ENCODE measurements around the gene MUC13. TPM values are rescaled to one million over a fixed set of nuclear protein-coding genes. Genes with fewer than 3 reads are reported as not detected.

Gene MUC13
- total and polyA plus RNA-seq, 7 donors: 1.4 to 440 (median 119) TPM; not detected in 3

DNA sequence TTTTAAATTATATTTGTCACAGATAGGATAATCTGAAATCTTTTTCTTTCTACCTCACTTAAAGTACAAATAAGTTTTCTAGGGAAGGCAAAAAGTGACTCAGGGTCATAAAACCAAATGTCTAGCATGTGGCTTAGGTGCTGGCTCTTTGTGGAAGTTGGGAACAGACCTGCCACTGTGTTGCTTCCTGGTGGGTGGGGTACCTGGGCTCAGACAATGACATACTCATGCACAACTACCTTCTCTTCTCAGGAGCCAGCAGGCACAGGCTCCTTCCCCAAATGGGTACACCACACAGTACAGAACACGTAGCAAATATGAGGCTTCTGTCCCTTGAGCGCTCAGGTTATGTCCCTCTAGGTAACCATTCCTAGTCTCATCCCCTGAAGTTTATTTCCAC, 40.1 kb upstream of the MUC13 start:
- no peak overlapping the region for H3K4me3 ChIP-seq
- DNase-seq: no peak
- intact Hi-C loops (cut with DNase I): no loop called here
- peaks cover 6 to 83% (median 20%) of the 10 kb centered on the region in 4 donors for H3K36me3 ChIP-seq
- H3K27me3 ChIP-seq: no peaks in the 10 kb centered on the region
- TF ChIP-seq POLR2AphosphoS5 (IDR thresholded peaks at IDR 0.05): no peak
- TF ChIP-seq, protein P1, sequence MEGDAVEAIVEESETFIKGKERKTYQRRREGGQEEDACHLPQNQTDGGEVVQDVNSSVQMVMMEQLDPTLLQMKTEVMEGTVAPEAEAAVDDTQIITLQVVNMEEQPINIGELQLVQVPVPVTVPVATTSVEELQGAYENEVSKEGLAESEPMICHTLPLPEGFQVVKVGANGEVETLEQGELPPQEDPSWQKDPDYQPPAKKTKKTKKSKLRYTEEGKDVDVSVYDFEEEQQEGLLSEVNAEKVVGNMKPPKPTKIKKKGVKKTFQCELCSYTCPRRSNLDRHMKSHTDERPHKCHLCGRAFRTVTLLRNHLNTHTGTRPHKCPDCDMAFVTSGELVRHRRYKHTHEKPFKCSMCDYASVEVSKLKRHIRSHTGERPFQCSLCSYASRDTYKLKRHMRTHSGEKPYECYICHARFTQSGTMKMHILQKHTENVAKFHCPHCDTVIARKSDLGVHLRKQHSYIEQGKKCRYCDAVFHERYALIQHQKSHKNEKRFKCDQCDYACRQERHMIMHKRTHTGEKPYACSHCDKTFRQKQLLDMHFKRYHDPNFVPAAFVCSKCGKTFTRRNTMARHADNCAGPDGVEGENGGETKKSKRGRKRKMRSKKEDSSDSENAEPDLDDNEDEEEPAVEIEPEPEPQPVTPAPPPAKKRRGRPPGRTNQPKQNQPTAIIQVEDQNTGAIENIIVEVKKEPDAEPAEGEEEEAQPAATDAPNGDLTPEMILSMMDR (IDR thresholded peaks at IDR 0.05): no peak
- no peak for TF ChIP-seq EP300 (IDR thresholded peaks at IDR 0.05)
- no peak for TF ChIP-seq POLR2A (IDR thresholded peaks at IDR 0.05)
- H3K9me3 ChIP-seq: peaks cover 0 to 2% (median 0%) of the 10 kb centered on the region in 4 donors
- H3K27ac ChIP-seq: no peak overlapping the region
- WGBS, 2 donors: 46 to 83% methylated on average over 2 of the region's 2 CpGs
- H3K4me1 ChIP-seq: no peaks in the 10 kb centered on the region

DNA sequence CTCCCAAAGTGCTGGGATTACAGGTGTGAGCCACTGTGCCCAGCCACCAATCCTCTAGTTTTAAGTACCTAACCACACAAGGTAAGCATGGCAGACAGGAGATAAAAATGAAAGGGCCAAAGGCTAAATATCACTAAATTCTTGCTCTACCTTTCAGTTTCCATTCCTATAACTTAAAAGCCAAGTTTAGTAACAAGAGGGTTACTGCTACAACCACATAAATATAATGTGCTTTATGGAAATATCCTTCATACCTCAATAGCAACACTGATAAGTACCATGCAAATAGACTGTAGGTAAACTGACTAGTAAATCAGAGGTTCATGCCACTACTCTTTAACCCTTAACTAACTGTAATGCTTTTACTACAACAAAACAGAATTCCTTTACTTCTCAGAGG, 38.7 kb upstream of the MUC13 start:
- intact Hi-C loops (cut with DNase I): no loop called here
- Histone ChIP-seq H3K27me3 (no peaks in the 10 kb centered on the region), H3K4me1 (no peaks in the 10 kb centered on the region), H3K27ac (no peak overlapping the region), H3K9me3 (peaks cover 0 to 2% (median 0%) of the 10 kb centered on the region in 4 donors), H3K36me3 (peaks cover 8 to 89% (median 24%) of the 10 kb centered on the region in 4 donors), H3K4me3 (no peak overlapping the region)
- TF ChIP-seq POLR2A (IDR thresholded peaks at IDR 0.05) (no peak), POLR2AphosphoS5 (IDR thresholded peaks at IDR 0.05) (no peak), EP300 (IDR thresholded peaks at IDR 0.05) (no peak)
- TF ChIP-seq, protein P1 (IDR thresholded peaks at IDR 0.05): no peak
- DNase-seq: no peak

DNA sequence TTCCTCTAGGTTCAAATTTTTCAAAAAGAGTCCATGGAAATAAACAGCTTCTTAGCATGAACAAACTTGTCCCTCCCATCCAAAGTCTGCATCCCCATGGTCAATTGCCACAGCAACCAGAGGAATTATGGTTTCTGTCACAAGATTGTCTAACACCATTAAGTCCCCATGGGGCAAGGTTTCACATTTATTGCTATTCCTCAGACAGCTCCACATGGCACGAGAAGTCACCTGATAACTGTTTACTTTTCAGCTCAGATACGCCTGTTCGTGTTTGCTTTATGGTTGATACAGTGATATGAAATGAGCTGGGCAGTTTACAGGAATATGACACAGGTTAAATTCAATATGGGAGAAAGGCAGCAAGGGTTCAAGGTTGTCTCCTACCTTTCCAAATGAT, 37.9 kb upstream of the MUC13 start:
- TF ChIP-seq EP300 (IDR thresholded peaks at IDR 0.05): no peak
- TF ChIP-seq POLR2A (IDR thresholded peaks at IDR 0.05): no peak
- TF ChIP-seq, protein P1 (IDR thresholded peaks at IDR 0.05): no peak
- TF ChIP-seq POLR2AphosphoS5 (IDR thresholded peaks at IDR 0.05): no peak
- Histone ChIP-seq H3K4me3 (no peak overlapping the region), H3K27ac (no peak overlapping the region), H3K27me3 (no peaks in the 10 kb centered on the region), H3K36me3 (peaks cover 8 to 87% (median 22%) of the 10 kb centered on the region in 4 donors), H3K4me1 (no peaks in the 10 kb centered on the region), H3K9me3 (no peaks in the 10 kb centered on the region)
- no peak for DNase-seq
- 17 to 66% methylated on average over 3 of the region's 3 CpGs for WGBS, 2 donors
- intact Hi-C loops (cut with DNase I): no loop called here

DNA sequence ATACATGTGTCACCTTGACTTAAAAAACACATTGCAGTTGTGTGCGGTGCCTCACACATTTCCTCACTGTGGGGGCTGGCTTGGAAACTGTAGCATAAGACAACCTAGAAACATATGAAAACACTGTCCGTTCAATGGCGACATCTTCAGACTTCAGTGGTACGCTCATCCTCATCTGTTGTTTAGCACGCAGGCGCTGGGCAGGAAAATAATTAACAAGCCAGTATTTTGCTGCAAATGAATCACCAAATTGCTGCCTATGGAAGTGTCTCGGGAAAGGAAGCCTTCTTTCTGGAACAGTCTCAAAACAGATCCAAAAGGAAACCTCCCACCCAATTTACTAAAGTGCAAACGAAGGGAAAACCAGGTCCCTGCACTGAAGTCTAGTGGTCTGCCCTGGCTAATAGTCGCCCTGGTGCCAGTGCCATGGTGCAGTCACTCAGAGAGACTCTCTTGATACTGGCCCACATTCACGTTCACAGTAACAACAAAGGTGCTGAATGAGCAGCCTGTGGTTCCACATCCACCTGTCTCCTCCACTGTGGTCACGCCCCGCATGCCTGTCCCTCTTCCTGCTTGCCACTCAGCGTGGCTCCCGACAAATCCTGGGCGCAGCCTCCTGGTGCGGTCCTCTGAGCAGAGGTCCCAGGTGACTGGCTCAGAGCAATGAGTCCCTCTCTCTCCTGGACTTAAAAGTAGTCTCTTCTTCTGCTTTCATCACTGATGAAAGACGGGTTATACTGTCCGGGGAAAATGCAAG, 35.6 kb upstream of the MUC13 start:
- H3K36me3 ChIP-seq: peaks cover 6 to 69% (median 15%) of the 10 kb centered on the region in 4 donors
- H3K4me3 ChIP-seq: no peak overlapping the region
- WGBS, 2 donors: 81 to 89% methylated on average over 18 of the region's 18 CpGs
- H3K9me3 ChIP-seq: no peaks in the 10 kb centered on the region
- intact Hi-C loops (cut with DNase I): no loop called here
- no peaks in the 10 kb centered on the region for H3K4me1 ChIP-seq
- no peak for TF ChIP-seq POLR2AphosphoS5 (IDR thresholded peaks at IDR 0.05)
- TF ChIP-seq, protein P1 (IDR thresholded peaks at IDR 0.05): no peak
- no peak for TF ChIP-seq EP300 (IDR thresholded peaks at IDR 0.05)
- no peak for TF ChIP-seq POLR2A (IDR thresholded peaks at IDR 0.05)
- no peak overlapping the region for H3K27ac ChIP-seq
- DNase-seq: no peak
- no peaks in the 10 kb centered on the region for H3K27me3 ChIP-seq
